Uterus (tissue), 4 donors: Measurements from ENCODE around the gene PSG6. TPM values are rescaled to one million over a fixed set of nuclear protein-coding genes. Genes with fewer than 3 reads are reported as not detected.
"Not testable (repeated sequence)": the region's sequence is repeated elsewhere in the genome, so short reads cannot be mapped to it uniquely, and the experiment has no call there.

ENCODE experiments used
- DNase-seq, 2 donors: peaks; one replicate each; pipeline ENCODE4 v3.0.0-alpha.2; 2019 to 2020
- H3K27ac ChIP-seq, 2 donors: fragments of 200-600 bp; sonication (generic); 1 replicate in 1 of 2; 2 replicates in 1 of 2; pipeline ENCODE4 v1.5.1; 2016 to 2018
- H3K27me3 ChIP-seq, 2 donors: fragments of 200-600 bp; sonication (generic); one replicate each; pipeline ENCODE4 v1.5.1; 2018 to 2019; ENCODE audit warnings: control low read depth in 1 of 2
- H3K36me3 ChIP-seq, 2 donors: fragments of 200-600 bp; sonication (generic); one replicate each; pipeline ENCODE4 v1.5.1; 2019; ENCODE audit warnings: control low read depth in 1 of 2
- H3K4me1 ChIP-seq, 2 donors: fragments of 200-600 bp; sonication (generic); one replicate each; pipeline ENCODE4 v1.5.1; 2018 to 2019; ENCODE audit warnings: control low read depth in 1 of 2
- H3K4me3 ChIP-seq, 2 donors: fragments of 200-600 bp; sonication (generic); 1 replicate in 1 of 2; 2 replicates in 1 of 2; pipeline ENCODE4 v1.5.1; 2018 to 2019; ENCODE audit warnings: mild to moderate bottlenecking in 1 of 2
- H3K9me3 ChIP-seq, 2 donors: fragments of 200-600 bp; sonication (generic); one replicate each; pipeline ENCODE4 v1.5.1; 2019; ENCODE audit warnings: control low read depth in 1 of 2
- intact Hi-C: fragments of 100-400 bp; cut with DNase I; formaldehyde crosslinking; loops from one replicate; pipeline ENCODE4 v1.15.1; 2023; ENCODE audit warnings: low total_unique reads
- total RNA-seq, 4 donors: library from RNA; depleted of rRNA in 3 of 4; stranded (reverse); fragments of >200 nt in 3 of 4; gene quantifications; one replicate each; pipeline versions ENCODE4 v1.1.0 to v1.2.4, GENCODE V29; 2014 to 2023
- donor health status: DM: yes; HTN: yes; CAD: no.

Gene PSG6
- total RNA-seq, 4 donors from 2014 or later = not detected

DNA sequence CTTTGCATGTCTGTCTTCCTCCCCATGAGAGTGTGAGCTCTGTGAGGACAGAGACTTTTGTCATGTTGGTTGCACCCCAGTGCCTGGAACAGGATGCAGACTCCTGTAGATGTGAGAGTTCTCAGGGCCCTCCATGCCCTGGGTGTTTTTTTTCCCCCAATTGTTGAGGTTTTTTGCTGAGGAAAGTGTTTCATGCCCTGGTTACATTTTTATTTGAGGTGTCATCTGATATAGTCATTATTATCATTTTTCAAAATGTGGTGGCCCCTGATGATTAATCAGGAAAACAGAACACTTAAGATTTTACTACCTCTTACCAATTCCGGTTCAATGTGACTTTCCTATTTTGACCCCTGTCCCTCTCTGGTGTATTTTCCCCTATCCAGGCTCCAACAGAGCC lies 763 bp downstream of the PSG6 start:
- DNase-seq, H3K9me3 ChIP-seq, H3K4me1 ChIP-seq, H3K36me3 ChIP-seq, H3K27me3 ChIP-seq, H3K27ac ChIP-seq, intact Hi-C loops, H3K4me3 ChIP-seq: not testable (repeated sequence)

DNA sequence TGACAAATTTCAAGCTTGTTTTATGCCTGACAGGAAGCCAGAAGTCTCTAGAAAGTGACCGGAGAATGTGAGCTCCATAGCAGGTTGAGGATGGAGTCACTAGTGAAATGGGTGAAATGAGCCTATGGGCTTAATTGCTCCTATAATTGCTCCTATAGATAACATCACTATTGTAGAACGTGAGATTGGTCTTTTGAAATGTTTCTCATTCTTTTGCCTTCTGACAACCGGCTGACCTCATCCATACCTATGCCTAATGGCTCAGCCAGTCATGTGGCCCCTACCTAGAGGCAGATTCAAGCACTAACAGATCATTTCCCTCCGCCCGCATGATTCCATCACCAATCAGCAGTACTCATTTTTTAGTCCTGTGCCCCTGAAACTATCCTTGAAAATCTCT lies 4.2 kb downstream of the PSG6 start:
- DNase-seq, H3K27ac ChIP-seq, H3K4me1 ChIP-seq, H3K4me3 ChIP-seq, intact Hi-C loops, H3K27me3 ChIP-seq, H3K36me3 ChIP-seq, H3K9me3 ChIP-seq: not testable (repeated sequence)

- DNase-seq, intact Hi-C loops, H3K27me3 ChIP-seq, H3K4me1 ChIP-seq, H3K9me3 ChIP-seq, H3K27ac ChIP-seq, H3K4me3 ChIP-seq, H3K36me3 ChIP-seq: not testable (repeated sequence)
Measured at GRCh38 chr19:42912941-42913340, 4.8 kb downstream of the PSG6 start.

- H3K27ac ChIP-seq, H3K36me3 ChIP-seq, H3K4me3 ChIP-seq, DNase-seq, H3K9me3 ChIP-seq, H3K27me3 ChIP-seq, H3K4me1 ChIP-seq, intact Hi-C loops: not testable (repeated sequence)
Measured at GRCh38 chr19:42911731-42912130, 6.0 kb downstream of the PSG6 start.

GRCh38 chr19:42906162-42906561 lies 11.5 kb downstream of the PSG6 start:
- H3K27ac ChIP-seq, H3K9me3 ChIP-seq, H3K4me1 ChIP-seq, intact Hi-C loops, H3K4me3 ChIP-seq, H3K27me3 ChIP-seq, DNase-seq, H3K36me3 ChIP-seq: not testable (repeated sequence)

GRCh38 chr19:42900561-42900960 lies 17.1 kb downstream of the PSG6 start:
- H3K4me3 ChIP-seq, H3K36me3 ChIP-seq, DNase-seq, H3K4me1 ChIP-seq, H3K9me3 ChIP-seq, H3K27me3 ChIP-seq, intact Hi-C loops, H3K27ac ChIP-seq: not testable (repeated sequence)

- H3K36me3 ChIP-seq, H3K27me3 ChIP-seq, H3K4me1 ChIP-seq, intact Hi-C loops, H3K9me3 ChIP-seq, H3K4me3 ChIP-seq, H3K27ac ChIP-seq, DNase-seq: not testable (repeated sequence)
Measured at GRCh38 chr19:42899674-42900073, 18.0 kb downstream of the PSG6 start.

GRCh38 chr19:42899110-42899509 lies 18.6 kb downstream of the PSG6 start:
- H3K4me1 ChIP-seq, H3K27ac ChIP-seq, H3K4me3 ChIP-seq, DNase-seq, H3K27me3 ChIP-seq, H3K36me3 ChIP-seq, intact Hi-C loops, H3K9me3 ChIP-seq: not testable (repeated sequence)

GRCh38 chr19:42898656-42899055 lies 19.0 kb downstream of the PSG6 start:
- H3K4me1 ChIP-seq, H3K9me3 ChIP-seq, H3K27me3 ChIP-seq, H3K36me3 ChIP-seq, intact Hi-C loops, H3K27ac ChIP-seq, H3K4me3 ChIP-seq, DNase-seq: not testable (repeated sequence)

- H3K4me3 ChIP-seq, H3K27me3 ChIP-seq, H3K36me3 ChIP-seq, H3K4me1 ChIP-seq, DNase-seq, H3K9me3 ChIP-seq, H3K27ac ChIP-seq, intact Hi-C loops: not testable (repeated sequence)
Measured at GRCh38 chr19:42897729-42898128, 20.0 kb downstream of the PSG6 start.

DNA sequence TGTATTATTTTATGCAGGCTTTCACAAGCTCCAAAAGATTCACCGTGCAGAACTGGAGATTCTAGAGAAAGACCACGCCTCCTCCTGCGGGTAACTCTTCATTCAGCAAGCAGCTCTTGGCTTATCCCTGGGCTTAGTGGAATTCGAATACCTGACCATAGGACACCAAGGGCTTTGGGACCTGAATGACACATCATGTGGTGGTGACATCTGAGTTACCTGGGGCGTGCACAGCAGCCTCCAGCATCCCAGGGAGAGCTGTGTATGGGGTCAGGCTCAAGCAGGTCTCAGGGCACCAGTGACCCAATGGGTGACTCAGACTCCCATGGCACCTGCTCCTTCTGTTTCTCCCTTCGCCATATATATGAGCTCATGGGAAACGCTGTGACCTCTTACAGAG lies 27.2 kb downstream of the PSG6 start:
- H3K9me3 ChIP-seq, DNase-seq, H3K27ac ChIP-seq, H3K36me3 ChIP-seq, intact Hi-C loops, H3K4me3 ChIP-seq, H3K4me1 ChIP-seq, H3K27me3 ChIP-seq: not testable (repeated sequence)

- intact Hi-C loops = not testable (repeated sequence)
Measured at GRCh38 chr19:42887876-42888445, 29.7 kb downstream of the PSG6 start.

DNA sequence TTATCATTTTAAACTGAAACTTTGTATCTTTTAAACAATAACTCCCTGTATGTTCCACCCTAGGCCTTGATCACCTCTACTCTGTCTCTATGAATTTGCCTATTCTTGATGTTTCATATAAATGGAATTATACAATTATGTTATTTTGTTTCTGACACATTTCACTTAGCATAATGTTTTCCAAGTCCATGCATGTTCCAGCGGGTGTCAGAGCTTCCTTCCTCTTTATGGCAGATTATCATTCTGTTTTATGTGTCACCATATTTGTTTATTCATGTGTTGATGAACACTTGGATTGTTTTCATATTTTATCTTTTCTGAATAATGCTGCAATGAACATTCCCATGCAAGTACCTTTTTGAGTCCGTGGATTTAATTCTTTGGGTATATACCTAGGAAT lies 35.0 kb downstream of the PSG6 start:
- H3K9me3 ChIP-seq, H3K27me3 ChIP-seq, H3K4me1 ChIP-seq, H3K36me3 ChIP-seq, H3K4me3 ChIP-seq, H3K27ac ChIP-seq, DNase-seq, intact Hi-C loops: not testable (repeated sequence)

More at GRCh38 chr19:42887876-42888445, 29.7 kb downstream of the PSG6 start:
- H3K36me3 ChIP-seq, H3K9me3 ChIP-seq, DNase-seq, H3K4me1 ChIP-seq, H3K27me3 ChIP-seq, H3K4me3 ChIP-seq, H3K27ac ChIP-seq: not testable (repeated sequence)

DNA sequence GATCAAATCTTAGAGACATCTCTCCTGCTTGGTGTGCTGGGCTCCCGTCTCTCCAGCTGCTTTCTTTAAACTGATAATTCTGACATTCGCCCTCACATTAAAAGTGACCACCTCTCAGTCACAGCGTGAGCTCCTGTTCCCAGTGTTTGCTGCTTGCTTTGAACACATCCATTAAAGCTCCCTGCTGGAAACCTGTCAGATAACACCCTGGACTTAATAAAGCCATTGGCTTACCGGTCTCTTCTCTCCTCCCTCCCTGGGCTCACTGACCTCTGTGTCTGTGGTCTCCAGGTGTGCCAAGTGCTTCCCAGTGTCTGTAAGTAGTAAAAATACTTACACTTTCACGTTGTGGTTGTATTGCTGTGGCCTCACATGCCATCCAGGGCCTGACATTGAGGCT lies 35.7 kb downstream of the PSG6 start:
- H3K36me3 ChIP-seq, H3K27ac ChIP-seq, H3K9me3 ChIP-seq, H3K4me1 ChIP-seq, intact Hi-C loops, H3K4me3 ChIP-seq, DNase-seq, H3K27me3 ChIP-seq: not testable (repeated sequence)
